Measurements from ENCODE around the gene IQGAP1.
"Not testable (repeated sequence)": the region's sequence is repeated elsewhere in the genome, so short reads cannot be mapped to it uniquely, and the experiment has no call there.

The IQGAP1 gene

GRCh38 chr15:90387534-90388461 is at the start of gene IQGAP1:
TSS of gene IQGAP1 (plus strand) at chr15:90388242. CDS start at chr15:90388342, 100 bp downstream.
- DNase-seq (ENCODE audit: insufficient read length, low spot score), result peak; percentile 95
- FAIRE-seq, result peak; percentile 94

GRCh38 chr15:90338532-90338931 is 49.5 kb upstream of the IQGAP1 start:
- no peak for FAIRE-seq
- DNase-seq (ENCODE audit: insufficient read length, low spot score), result no peak

GRCh38 chr15:90340345-90340744 is 47.7 kb upstream of the IQGAP1 start:
- FAIRE-seq (no peak), DNase-seq (ENCODE audit: insufficient read length, low spot score) (no peak)

GRCh38 chr15:90343302-90343790 is 44.7 kb upstream of the IQGAP1 start:
- no peak for DNase-seq (ENCODE audit: insufficient read length, low spot score)

GRCh38 chr15:90344662-90345061 is 43.4 kb upstream of the IQGAP1 start:
- no peak for FAIRE-seq
- no peak for DNase-seq (ENCODE audit: insufficient read length, low spot score)

More at GRCh38 chr15:90343302-90343790, 44.7 kb upstream of the IQGAP1 start:
- no peak for FAIRE-seq

- FAIRE-seq (no peak), DNase-seq (ENCODE audit: insufficient read length, low spot score) (no peak)
Observed at GRCh38 chr15:90345857-90346256, 42.2 kb upstream of the IQGAP1 start.

- DNase-seq (ENCODE audit: insufficient read length, low spot score); FAIRE-seq: not testable (repeated sequence)
Observed at GRCh38 chr15:90347431-90348065, 40.5 kb upstream of the IQGAP1 start.

- DNase-seq (ENCODE audit: insufficient read length, low spot score) (no peak), FAIRE-seq (no peak)
Observed at GRCh38 chr15:90348456-90348855, 39.6 kb upstream of the IQGAP1 start.

- DNase-seq (ENCODE audit: insufficient read length, low spot score) (no peak), FAIRE-seq (no peak)
Observed at GRCh38 chr15:90349072-90349471, 39.0 kb upstream of the IQGAP1 start.

GRCh38 chr15:90349821-90350220 is 38.2 kb upstream of the IQGAP1 start:
- DNase-seq (ENCODE audit: insufficient read length, low spot score) (no peak), FAIRE-seq (no peak)

GRCh38 chr15:90351479-90352106 is 36.4 kb upstream of the IQGAP1 start:
- FAIRE-seq, result no peak
- DNase-seq (ENCODE audit: insufficient read length, low spot score), result no peak

- DNase-seq (ENCODE audit: insufficient read length, low spot score) (peak; percentile 98), FAIRE-seq (peak; percentile 62)
Observed at GRCh38 chr15:90352107-90352893, 35.7 kb upstream of the IQGAP1 start, which contains the start of gene ZNF774. TSS of gene ZNF774 (plus strand) at chr15:90352284. CDS start at chr15:90354661, 2,377 bp downstream.

GRCh38 chr15:90354986-90355385 is 33.1 kb upstream of the IQGAP1 start:
- FAIRE-seq, result no peak

GRCh38 chr15:90358124-90359033 is 29.7 kb upstream of the IQGAP1 start:
- DNase-seq (ENCODE audit: insufficient read length, low spot score), result no peak
- FAIRE-seq, result no peak

More at GRCh38 chr15:90354986-90355385, 33.1 kb upstream of the IQGAP1 start:
- DNase-seq (ENCODE audit: insufficient read length, low spot score), result no peak

GRCh38 chr15:90360746-90361145 is 27.3 kb upstream of the IQGAP1 start:
- FAIRE-seq, result no peak

GRCh38 chr15:90362936-90363212 is 25.2 kb upstream of the IQGAP1 start:
- FAIRE-seq (no peak), DNase-seq (ENCODE audit: insufficient read length, low spot score) (no peak)

More at GRCh38 chr15:90360746-90361145, 27.3 kb upstream of the IQGAP1 start:
- DNase-seq (ENCODE audit: insufficient read length, low spot score), result no peak

GRCh38 chr15:90364251-90364650 is 23.8 kb upstream of the IQGAP1 start:
- DNase-seq (ENCODE audit: insufficient read length, low spot score), result peak; percentile 63
- FAIRE-seq, result no peak

- FAIRE-seq (no peak), DNase-seq (ENCODE audit: insufficient read length, low spot score) (no peak)
Observed at GRCh38 chr15:90365414-90366055, 22.5 kb upstream of the IQGAP1 start.

- no peak for FAIRE-seq
- no peak for DNase-seq (ENCODE audit: insufficient read length, low spot score)
Observed at GRCh38 chr15:90367576-90367975, 20.5 kb upstream of the IQGAP1 start.
